OCI-LY7 (cell line): ENCODE data around the gene SIGLEC9.

ENCODE experiments used
- CTCF ChIP-seq: fragments of 200-600 bp; sonication (generic); conservative IDR thresholded peaks from 2 replicates; pipeline ENCODE4 v1.5.1; 2014; ENCODE audit warnings: mild to moderate bottlenecking, antibody characterized with exemption, low read length, moderate library complexity, mixed read lengths
- EZH2phosphoT487 ChIP-seq: fragments of 200-600 bp; sonication (generic); IDR thresholded peaks from 2 replicates; pipeline ENCODE4 v1.6.1; 2018; ENCODE audit warnings: low read depth, borderline replicate concordance, mild to moderate bottlenecking, mixed run types, antibody characterized with exemption, low read length, moderate library complexity, mixed read lengths

GRCh38 chr19:51141181-51141580, 16.5 kb downstream of the SIGLEC9 start:
- TF ChIP-seq CTCF (no peak), EZH2phosphoT487 (no peak)
